Neural progenitor cell (in vitro differentiated cells): ENCODE results near the gene INHBB. TPM values are rescaled to one million over a fixed set of nuclear protein-coding genes. Genes with fewer than 3 reads are reported as not detected.
A peak's percentile ranks its signal among the peaks of the same experiment; 100 is the strongest.

ENCODE experiments used
- DNase-seq: peaks from one replicate; pipeline ENCODE4 v3.0.0-alpha.2; 2016; ENCODE audit warnings: low spot score
- H2AFZ ChIP-seq: fragments of 200-600 bp; sonication (generic); replicated peaks from 2 replicates; pipeline ENCODE4 v1.6.1; 2016; ENCODE audit warnings: antibody characterized with exemption
- H3F3A ChIP-seq: fragments of 200-600 bp; sonication (generic); 2 replicates; pipeline ENCODE4 v1.6.1; 2016; ENCODE audit warnings: antibody characterized with exemption, low read depth
- H3K27ac ChIP-seq: fragments of 200-600 bp; sonication (generic); 2 replicates; pipeline ENCODE4 v1.5.1; 2016; ENCODE audit warnings: mild to moderate bottlenecking
- H3K27me3 ChIP-seq: fragments of 200-600 bp; sonication (generic); 2 replicates; pipeline ENCODE4 v1.6.1; 2016; ENCODE audit warnings: mild to moderate bottlenecking, moderate library complexity
- H3K36me3 ChIP-seq: fragments of 200-600 bp; sonication (generic); 2 replicates; pipeline ENCODE4 v1.5.1; 2016
- H3K4me1 ChIP-seq: fragments of 200-600 bp; sonication (generic); 2 replicates; pipeline ENCODE4 v1.6.1; 2016; ENCODE audit warnings: mixed run types
- H3K4me2 ChIP-seq: fragments of 200-600 bp; sonication (generic); 2 replicates; pipeline ENCODE4 v1.6.1; 2016
- H3K4me3 ChIP-seq: fragments of 200-600 bp; sonication (generic); 2 replicates; pipeline ENCODE4 v1.5.1; 2016
- H3K79me2 ChIP-seq: fragments of 200-600 bp; sonication (generic); 2 replicates; pipeline ENCODE4 v1.6.1; 2016; ENCODE audit warnings: low read depth
- H3K9ac ChIP-seq: fragments of 200-600 bp; sonication (generic); 2 replicates; pipeline ENCODE4 v1.6.1; 2016
- H3K9me3 ChIP-seq: fragments of 200-600 bp; sonication (generic); 2 replicates; pipeline ENCODE4 v1.5.1; 2016; ENCODE audit warnings: low read depth
- H4K20me1 ChIP-seq: fragments of 200-600 bp; sonication (generic); 2 replicates; pipeline ENCODE4 v1.6.1; 2016; ENCODE audit warnings: low read depth
- H3K27ac Mint-ChIP-seq: 3 replicates; pipeline ENCODE4 v1.8.0; 2021; ENCODE audit warnings: mixed read lengths
- H3K27me3 Mint-ChIP-seq: 2 replicates; pipeline ENCODE4 v1.8.0; 2022; ENCODE audit warnings: low read depth, mild to moderate bottlenecking, inconsistent platforms, moderate library complexity, mixed read lengths; ENCODE audit not compliant: insufficient read depth
- H3K36me3 Mint-ChIP-seq: 3 replicates; pipeline ENCODE4 v1.8.0; 2021; ENCODE audit warnings: mixed read lengths
- H3K4me1 Mint-ChIP-seq: 3 replicates; pipeline ENCODE4 v1.8.0; 2021; ENCODE audit warnings: mixed read lengths
- H3K4me3 Mint-ChIP-seq: 3 replicates; pipeline ENCODE4 v1.8.0; 2021; ENCODE audit warnings: mild to moderate bottlenecking, moderate library complexity, mixed read lengths
- H3K9me3 Mint-ChIP-seq: 3 replicates; pipeline ENCODE4 v1.8.0; 2020; ENCODE audit warnings: mixed read lengths
- EZH2 ChIP-seq: fragments of 200-600 bp; sonication (generic); IDR thresholded peaks from 2 replicates; pipeline ENCODE4 v1.6.1; 2017; ENCODE audit warnings: antibody characterized with exemption, mild to moderate bottlenecking, moderate library complexity
- EZH2phosphoT487 ChIP-seq: fragments of 200-600 bp; sonication (generic); IDR thresholded peaks from 2 replicates; pipeline ENCODE4 v1.6.1; 2017; ENCODE audit warnings: antibody characterized with exemption
- total RNA-seq: library from RNA; depleted of rRNA; stranded (reverse); fragments of >200 nt; gene quantifications from 2 replicates; pipeline ENCODE4 v1.2.3, GENCODE V29; 2015; ENCODE audit warnings: low replicate concordance
- TF ChIP-seq, protein P1 (sequence below): fragments of 200-600 bp; sonication (generic); IDR thresholded peaks from 2 replicates; pipeline ENCODE4 v1.5.1; 2017; ENCODE audit warnings: antibody characterized with exemption, mild to moderate bottlenecking

The INHBB gene
- total RNA-seq, 1 donor from 2014 or later = not detected

DNA sequence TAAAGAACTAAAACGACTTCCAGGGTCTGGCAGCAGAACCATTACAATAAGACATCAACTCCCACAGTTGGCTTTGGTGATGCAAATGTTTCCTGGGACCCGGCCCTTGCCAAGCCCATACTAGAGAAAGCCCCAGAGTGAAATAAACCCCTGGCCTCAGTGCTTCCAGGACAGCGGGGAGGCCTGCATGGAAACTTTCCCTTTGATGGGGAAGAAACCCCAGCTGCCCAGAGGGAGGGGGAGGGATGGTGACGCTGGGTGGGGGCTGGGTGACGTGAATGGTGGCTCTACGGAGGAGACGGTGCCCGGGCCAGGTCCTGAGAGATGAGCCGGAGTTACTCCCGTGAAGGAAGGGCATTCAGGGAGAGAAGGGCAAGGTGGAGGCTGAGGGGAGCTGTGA lies 27.5 kb downstream of the INHBB start:
- Histone ChIP-seq H3K36me3 (no peaks in the 10 kb centered on the region), H3K27me3 (peaks cover 20% of the 10 kb centered on the region), H3K9ac (no peak overlapping the region), H3F3A (peaks cover 18% of the 10 kb centered on the region), H2AFZ (no peak overlapping the region), H3K79me2 (no peaks in the 10 kb centered on the region), H3K4me1 (peaks cover 16% of the 10 kb centered on the region), H3K9me3 (no peaks in the 10 kb centered on the region), H3K27ac (no peak overlapping the region), H3K4me3 (no peak overlapping the region), H3K4me2 (peak overlapping the region; percentile 54), H4K20me1 (peaks cover 14% of the 10 kb centered on the region)
- no peaks in the 10 kb centered on the region for H3K9me3 Mint-ChIP-seq
- peaks cover 9% of the 10 kb centered on the region for H3K4me1 Mint-ChIP-seq
- peaks cover 24% of the 10 kb centered on the region for H3K27me3 Mint-ChIP-seq
- TF ChIP-seq EZH2phosphoT487 (no peak), EZH2 (no peak)
- TF ChIP-seq, protein P1, sequence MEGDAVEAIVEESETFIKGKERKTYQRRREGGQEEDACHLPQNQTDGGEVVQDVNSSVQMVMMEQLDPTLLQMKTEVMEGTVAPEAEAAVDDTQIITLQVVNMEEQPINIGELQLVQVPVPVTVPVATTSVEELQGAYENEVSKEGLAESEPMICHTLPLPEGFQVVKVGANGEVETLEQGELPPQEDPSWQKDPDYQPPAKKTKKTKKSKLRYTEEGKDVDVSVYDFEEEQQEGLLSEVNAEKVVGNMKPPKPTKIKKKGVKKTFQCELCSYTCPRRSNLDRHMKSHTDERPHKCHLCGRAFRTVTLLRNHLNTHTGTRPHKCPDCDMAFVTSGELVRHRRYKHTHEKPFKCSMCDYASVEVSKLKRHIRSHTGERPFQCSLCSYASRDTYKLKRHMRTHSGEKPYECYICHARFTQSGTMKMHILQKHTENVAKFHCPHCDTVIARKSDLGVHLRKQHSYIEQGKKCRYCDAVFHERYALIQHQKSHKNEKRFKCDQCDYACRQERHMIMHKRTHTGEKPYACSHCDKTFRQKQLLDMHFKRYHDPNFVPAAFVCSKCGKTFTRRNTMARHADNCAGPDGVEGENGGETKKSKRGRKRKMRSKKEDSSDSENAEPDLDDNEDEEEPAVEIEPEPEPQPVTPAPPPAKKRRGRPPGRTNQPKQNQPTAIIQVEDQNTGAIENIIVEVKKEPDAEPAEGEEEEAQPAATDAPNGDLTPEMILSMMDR = no peak
- H3K4me3 Mint-ChIP-seq = no peak overlapping the region
- H3K27ac Mint-ChIP-seq = no peak overlapping the region
- DNase-seq = peak; percentile 55
- no peaks in the 10 kb centered on the region for H3K36me3 Mint-ChIP-seq

DNA sequence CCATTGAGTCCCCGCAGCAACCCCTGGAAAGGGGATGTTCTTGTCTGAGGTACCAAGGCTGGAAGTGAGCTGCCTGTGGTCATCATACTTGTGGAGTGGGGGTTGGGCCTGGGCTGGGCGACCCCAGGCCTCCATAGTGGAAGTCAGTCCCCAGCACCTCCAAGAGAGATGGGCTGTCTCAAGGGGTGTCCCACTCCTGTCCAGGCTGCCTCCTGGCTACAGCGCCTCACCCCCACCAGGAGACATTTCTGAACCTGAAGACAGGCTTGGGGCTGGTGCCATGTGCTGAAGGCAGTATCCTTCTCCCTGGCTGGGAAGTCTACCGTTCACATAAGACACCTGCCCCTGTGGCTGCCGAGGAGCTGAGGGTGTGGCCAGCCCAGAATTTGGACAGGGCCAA lies 28.9 kb downstream of the INHBB start:
- H3K4me3 Mint-ChIP-seq = no peak overlapping the region
- H3F3A ChIP-seq = peaks cover 18% of the 10 kb centered on the region
- H3K36me3 ChIP-seq = no peaks in the 10 kb centered on the region
- H3K27me3 Mint-ChIP-seq = peaks cover 18% of the 10 kb centered on the region
- no peaks in the 10 kb centered on the region for H3K9me3 Mint-ChIP-seq
- no peak overlapping the region for H3K27ac Mint-ChIP-seq
- H3K4me2 ChIP-seq = no peak overlapping the region
- no peak overlapping the region for H3K27ac ChIP-seq
- no peak overlapping the region for H3K9ac ChIP-seq
- no peaks in the 10 kb centered on the region for H3K79me2 ChIP-seq
- H3K36me3 Mint-ChIP-seq = no peaks in the 10 kb centered on the region
- no peak overlapping the region for H2AFZ ChIP-seq
- H4K20me1 ChIP-seq = peaks cover 14% of the 10 kb centered on the region
- no peaks in the 10 kb centered on the region for H3K9me3 ChIP-seq
- TF ChIP-seq EZH2 (no peak), EZH2phosphoT487 (no peak)
- TF ChIP-seq, protein P1 = no peak
- DNase-seq = no peak
- H3K27me3 ChIP-seq = peaks cover 20% of the 10 kb centered on the region
- peaks cover 9% of the 10 kb centered on the region for H3K4me1 Mint-ChIP-seq
- no peak overlapping the region for H3K4me3 ChIP-seq
- H3K4me1 ChIP-seq = peaks cover 16% of the 10 kb centered on the region

DNA sequence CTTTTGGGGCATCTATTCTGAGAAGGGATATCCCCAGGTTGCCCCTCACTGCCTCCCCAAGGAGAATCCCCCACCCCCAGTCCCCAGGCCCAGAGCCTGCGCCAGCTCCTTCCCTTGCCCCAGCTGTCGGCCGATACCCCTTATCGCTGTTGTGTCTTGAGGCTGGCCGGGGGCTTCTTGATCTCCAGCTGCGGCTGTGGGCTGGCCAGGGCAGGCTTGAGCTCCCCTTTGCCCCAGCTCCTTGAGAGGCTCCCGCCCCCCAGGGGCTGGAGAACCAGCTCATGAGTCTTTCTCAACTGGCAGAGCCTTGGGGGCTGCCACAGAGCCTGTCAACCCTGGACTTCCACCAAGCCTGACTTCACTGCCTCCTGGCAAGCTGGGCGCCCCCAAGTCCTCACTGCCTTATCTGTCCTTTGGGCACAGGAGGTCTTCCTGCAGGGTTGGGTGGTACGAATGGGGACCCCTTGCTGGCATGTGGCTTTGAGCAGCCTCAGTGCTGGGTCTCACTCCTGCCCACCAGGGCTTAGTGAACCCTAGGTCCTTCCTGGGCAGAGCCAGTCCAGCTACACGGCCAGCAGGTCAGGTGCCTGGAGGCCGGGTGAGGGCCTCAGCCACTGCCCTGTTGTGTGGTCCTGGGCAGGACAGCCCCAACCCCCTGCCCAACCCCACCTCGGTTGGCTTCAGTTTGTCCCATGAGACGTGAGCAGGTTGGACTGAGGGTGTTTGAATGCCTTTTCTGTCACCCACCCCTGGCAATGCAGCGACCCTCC lies 29.5 kb downstream of the INHBB start:
- Histone ChIP-seq H3K9me3 (no peaks in the 10 kb centered on the region), H3K79me2 (no peaks in the 10 kb centered on the region), H4K20me1 (peaks cover 14% of the 10 kb centered on the region), H3K4me2 (no peak overlapping the region), H3K36me3 (no peaks in the 10 kb centered on the region), H2AFZ (no peak overlapping the region), H3K27ac (no peak overlapping the region), H3F3A (peaks cover 18% of the 10 kb centered on the region), H3K4me3 (no peak overlapping the region), H3K9ac (no peak overlapping the region), H3K4me1 (peaks cover 16% of the 10 kb centered on the region), H3K27me3 (peaks cover 20% of the 10 kb centered on the region)
- Mint-ChIP-seq H3K4me3 (no peak overlapping the region), H3K36me3 (no peaks in the 10 kb centered on the region), H3K9me3 (no peaks in the 10 kb centered on the region), H3K27ac (no peak overlapping the region), H3K4me1 (peaks cover 9% of the 10 kb centered on the region), H3K27me3 (peaks cover 22% of the 10 kb centered on the region)
- TF ChIP-seq EZH2 (no peak), EZH2phosphoT487 (no peak)
- TF ChIP-seq, protein P1 = no peak
- no peak for DNase-seq
